HL-60/S4 (cell line): ENCODE measurements around the gene GPSM3.
"Not testable (repeated sequence)": the region's sequence is repeated elsewhere in the genome, so short reads cannot be mapped to it uniquely, and the experiment has no call there.

ENCODE experiments used
- in situ Hi-C: fragments of 300-500 bp; cut with MboI; formaldehyde crosslinking; loops from 2 replicates; pipeline ENCODE4 v1.14.3; 2022; ENCODE audit warnings: low sequenced_read_pairs

GPSM3 gene

DNA sequence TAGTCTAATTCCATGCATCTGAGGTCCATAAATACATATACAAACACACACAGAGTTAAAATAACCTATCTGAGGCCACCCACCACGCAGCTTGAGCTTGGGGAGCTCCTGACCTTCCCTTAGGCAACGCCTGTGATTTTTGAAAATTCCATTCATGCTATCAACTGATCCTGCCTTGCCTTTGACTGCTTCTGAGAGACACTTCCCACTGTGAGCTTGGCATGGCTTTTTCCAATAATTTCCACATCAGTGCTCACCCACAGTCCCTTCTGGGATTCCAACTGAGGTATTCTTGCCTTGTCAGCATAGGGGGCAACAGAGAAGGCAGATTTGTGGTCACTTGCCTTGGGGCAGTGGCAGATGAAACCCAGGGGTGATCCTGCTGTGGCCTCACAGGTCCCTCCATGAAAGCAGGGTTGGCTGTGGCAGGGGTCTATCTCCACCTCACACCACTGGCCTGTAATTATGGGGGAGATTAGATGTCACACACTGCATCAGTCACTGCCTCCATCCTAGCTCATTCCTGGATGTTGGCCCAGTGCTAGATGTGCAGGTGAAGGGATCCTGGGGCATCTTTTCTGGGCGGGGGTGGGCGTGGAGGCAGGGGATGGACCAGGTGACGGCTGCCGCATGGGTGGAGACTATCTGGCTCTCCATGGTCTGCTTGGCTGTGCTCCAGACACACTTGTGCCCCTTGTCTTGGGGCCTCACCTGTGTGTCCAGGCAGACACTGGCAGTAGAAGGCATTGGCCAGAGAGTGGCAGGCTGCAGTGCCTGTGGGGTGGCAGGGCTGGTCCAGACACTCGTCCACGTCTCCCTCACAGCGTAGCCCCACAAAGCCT lies 11.2 kb upstream of the GPSM3 start:
- in situ Hi-C loops, result no loop called here

DNA sequence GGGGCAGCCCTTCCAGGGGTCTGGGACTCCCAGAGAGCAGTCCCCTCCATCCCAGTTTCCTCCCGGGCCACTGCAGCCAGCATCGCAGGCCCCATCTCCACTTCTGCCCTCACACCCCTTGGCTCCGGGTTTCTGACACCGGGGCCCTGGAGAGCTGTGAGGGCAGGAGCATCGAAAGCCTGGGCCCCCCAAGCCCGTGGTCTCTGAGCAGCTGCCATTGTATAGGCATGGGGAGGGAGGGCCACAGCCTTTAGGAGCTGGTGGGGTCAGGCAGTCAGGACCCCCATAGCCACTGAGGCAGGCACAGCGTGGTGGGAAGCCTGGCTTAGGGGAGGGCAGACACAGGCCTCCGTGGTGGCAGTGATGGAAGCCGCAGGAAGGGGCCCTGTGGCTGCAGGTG lies 9.7 kb upstream of the GPSM3 start:
- in situ Hi-C loops, result no loop called here

DNA sequence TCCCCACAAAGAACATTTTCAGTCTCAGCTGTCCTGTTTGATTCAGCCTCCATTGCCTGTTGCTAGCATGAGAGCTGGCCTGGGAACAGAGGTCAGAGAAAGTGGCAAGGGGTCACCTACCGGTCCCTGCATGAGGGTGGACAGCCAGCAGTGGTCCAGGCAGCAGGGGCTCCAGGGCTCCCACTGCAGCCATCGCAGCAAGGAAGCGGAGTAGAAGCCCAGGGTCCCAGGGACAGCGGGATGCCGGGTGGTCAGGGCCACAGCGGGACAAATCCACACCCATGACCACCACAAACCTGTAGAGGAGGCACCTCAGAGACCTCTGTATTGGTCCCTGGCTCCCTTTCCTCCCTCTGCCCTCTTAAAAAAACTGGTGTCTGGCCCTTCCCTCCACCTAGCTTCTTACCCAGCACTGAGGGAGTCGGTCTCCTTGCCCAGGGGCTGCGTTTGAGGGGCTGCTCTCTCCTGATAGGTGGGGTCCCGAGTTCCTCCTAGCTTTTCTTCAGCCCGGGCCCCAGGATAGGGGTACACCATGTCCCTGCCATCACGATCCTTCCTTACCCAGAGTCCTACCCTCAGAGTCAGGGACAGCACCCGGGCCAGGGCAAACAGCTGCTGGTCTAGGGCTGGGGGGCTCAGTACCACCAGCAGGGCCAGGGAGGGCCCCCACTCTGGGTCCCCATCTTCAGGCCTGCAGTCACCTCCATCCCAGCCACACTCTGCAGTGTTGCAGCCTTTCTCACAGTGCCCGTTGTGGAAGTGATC lies 8.4 kb upstream of the GPSM3 start:
- in situ Hi-C loops, result no loop called here

DNA sequence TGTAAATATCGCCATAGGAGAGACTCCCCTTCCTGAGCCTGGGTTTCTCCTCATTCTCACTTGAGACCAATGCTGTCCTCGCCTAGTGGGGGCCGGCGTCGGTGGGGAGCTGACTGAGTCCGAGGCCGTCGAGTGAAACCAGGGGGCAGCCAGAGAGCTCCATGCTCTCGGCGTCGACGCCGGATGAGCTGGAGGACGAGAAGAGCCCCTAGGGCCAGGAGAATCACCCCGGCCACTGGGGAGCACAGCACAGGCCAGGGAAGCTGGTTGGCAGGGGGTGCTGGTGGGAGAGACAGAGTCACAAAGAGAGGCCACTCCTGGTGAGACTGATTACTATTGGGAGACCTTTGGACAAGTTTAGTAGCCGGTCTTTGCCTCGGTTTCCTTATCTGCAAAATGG lies 6.4 kb upstream of the GPSM3 start:
- in situ Hi-C loops, result no loop called here

DNA sequence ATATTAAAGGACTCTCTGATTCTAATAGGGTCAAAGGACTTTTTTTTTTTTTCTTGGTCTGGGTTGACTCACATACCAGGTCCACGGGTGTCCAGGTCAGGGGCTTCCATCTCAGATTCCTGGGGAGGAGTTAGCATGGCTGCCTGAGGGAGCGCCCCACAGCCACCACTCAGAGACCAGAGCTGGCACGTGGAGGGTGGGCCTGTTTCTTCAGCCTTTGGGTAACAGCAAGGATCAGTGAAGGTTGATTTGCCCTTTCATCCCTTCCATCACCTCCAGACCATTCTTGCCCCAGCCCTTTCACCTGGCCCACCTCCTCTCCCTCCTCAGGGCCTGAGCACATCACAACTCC lies 5.9 kb upstream of the GPSM3 start:
- in situ Hi-C loops, result no loop called here

DNA sequence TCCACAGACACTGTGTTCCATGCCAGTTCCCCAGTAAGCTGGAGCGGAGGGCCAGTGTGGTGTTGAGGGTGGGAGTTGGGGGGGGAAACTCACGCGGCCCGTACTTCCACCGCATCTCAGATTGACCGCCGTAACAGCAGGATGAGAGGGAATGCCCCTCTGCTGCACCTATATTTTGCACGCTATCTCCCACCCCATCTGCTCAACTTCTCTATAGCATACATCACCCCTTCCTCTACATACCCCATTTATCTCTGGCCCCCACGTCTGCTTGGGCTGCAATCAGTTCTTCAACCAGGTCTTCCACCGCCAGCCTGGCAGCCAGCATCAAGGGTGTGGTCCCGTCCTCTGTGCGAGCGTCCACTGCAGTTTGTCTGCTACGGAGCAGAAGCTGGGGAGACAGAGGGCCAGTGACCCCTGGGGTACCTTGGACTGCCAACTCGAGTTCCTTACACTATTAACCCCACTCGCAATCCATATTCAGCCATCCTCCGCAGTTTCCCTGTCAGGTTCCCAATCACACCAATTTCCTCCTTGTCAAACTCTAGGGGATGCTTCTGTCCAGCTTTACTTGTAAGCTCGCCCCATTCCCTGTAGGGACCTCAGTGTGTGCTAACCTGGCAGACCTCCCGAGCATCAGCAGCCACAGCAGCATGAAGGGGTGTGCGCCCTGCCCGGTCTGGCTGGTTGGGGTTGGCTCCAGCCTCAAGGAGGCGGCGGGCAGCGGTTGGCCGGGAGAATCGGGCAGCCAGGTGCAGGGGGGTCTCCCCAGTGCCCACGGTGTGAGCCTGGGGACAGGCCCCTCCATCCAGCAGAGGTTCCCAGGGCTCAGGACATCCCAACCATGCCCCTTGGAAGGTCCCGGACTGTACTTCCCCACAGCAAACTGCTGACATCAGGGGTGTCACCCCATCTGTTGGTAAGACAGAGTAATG lies 4.5 kb upstream of the GPSM3 start:
- in situ Hi-C loops, result no loop called here

DNA sequence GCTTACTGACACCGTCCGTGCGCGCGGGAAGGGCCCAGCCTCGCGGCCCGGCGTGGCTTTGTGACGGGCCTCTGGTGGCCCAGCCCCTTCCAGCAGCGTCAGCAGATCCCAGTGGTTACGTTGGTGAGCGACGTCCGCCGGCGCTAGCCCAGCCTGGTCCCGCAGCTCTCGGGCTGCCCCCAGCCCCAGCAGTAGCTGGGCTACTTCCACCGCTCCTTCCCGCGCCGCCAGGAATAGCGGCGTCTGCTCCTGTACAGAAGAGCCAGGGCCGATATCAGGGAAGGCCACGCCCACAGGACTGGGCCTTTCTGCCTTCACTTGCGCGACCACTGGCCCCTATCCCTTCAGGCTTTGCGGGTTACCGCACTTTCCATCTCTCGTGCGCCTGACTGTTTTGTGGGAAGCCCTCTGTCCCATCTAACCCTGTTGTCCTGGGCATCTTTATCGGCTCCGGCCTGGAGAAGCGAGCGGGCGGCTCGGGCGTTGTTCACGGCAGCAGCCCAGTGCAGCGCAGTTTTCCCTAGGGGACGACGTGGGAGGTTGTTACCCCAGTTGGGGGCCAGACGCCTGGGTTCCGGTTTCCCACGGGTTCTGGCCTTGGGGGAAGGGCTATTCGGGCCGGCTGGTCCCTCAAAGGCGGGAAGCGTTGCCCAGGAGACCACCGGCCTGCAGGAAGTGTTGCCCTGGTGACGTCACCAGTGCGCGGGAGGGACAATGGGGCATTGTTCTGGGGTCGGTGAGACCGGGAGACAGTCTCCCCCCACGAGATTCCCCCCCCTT lies 3.6 kb upstream of the GPSM3 start:
- in situ Hi-C loops, result no loop called here

DNA sequence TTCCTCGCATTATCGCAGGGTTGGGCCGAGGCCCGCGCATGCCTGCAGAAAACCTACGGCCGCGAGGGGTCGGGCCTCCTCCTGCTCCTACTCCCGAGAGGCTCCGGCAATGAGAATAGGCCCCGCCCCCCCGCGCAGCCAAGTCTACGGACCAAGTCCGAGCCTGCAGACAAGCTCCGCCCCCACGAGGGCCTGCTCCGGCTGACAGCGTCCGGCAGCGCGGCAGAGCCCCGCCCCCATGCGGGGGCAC lies 3.1 kb upstream of the GPSM3 start:
- in situ Hi-C loops, result no loop called here

DNA sequence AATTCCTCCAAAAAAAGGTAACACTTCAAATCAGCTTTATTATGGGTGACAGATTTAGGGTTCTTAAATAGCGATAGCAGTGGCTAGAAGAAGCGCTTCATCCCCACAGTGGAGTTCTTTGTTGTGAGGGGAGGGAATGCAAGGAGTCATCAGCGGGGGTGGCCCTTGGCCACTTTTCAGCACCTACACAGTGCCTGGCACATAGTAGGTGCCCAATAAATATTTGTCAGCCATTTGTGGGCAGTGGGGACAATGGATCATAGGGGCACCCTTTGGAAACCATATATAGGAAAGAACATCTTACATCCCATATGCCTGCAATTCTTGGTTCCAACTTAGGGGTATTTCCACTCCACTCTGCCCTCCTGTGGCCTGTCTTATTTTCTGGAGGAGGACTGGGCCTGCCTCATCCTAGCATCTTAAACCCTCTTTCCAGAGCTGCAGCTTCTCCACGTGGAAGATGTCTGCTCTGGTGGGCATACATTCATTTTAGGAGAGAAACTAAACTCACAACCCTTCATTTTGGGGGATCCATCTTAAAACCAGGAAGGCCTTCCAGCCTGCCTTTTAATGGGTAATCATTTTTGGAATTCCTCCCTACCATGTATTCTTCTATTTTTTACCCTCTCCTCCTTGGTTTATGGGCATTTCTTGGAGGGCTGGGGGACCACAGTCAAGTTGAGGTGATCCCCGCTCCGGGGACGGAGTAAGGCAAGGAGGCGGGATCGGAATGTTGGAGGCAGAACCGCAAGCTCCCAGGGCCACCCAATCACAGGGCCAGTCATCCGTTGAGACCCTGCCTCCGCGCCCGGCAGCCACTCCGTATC lies 2.6 kb upstream of the GPSM3 start:
- in situ Hi-C loops, result no loop called here

DNA sequence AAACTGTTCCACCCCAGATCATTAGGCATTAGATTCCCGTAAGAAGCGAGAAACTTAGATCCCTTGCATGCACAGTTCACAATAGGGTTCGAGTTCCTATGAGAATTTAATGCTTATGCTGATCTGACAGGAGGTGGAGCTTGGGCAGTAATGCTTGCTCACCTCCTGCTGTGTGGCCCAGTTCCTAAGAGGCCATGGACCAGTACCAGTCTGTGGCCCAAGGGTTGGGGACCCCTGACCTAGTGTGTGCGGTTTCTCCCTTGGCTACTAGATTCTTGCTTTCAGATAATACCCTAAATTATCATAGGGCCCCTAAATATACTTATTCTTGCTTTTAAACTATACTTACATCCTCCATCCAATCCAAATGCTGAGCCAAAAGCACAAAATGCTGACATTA lies 1.9 kb upstream of the GPSM3 start:
- in situ Hi-C loops, result no loop called here

DNA sequence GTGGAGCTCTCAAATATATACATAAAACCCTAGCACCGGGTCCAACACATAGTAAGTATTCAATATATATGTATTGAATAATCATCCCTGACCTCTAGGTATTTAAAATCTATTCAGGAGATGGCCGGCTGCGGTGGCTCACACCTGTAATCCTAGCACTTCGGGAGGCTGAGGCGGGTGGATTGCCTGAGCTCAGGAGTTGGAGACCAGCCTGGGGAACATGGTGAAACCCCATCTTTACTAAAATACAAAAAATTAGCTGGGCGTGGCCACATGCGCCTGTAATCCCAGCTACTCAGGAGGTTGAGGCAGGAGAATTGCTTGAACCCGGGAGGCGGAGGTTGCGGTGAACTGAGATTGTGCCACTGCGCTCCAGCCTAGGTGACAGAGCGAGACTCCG lies 653 bp upstream of the GPSM3 start:
- in situ Hi-C loops, result not testable (repeated sequence)

DNA sequence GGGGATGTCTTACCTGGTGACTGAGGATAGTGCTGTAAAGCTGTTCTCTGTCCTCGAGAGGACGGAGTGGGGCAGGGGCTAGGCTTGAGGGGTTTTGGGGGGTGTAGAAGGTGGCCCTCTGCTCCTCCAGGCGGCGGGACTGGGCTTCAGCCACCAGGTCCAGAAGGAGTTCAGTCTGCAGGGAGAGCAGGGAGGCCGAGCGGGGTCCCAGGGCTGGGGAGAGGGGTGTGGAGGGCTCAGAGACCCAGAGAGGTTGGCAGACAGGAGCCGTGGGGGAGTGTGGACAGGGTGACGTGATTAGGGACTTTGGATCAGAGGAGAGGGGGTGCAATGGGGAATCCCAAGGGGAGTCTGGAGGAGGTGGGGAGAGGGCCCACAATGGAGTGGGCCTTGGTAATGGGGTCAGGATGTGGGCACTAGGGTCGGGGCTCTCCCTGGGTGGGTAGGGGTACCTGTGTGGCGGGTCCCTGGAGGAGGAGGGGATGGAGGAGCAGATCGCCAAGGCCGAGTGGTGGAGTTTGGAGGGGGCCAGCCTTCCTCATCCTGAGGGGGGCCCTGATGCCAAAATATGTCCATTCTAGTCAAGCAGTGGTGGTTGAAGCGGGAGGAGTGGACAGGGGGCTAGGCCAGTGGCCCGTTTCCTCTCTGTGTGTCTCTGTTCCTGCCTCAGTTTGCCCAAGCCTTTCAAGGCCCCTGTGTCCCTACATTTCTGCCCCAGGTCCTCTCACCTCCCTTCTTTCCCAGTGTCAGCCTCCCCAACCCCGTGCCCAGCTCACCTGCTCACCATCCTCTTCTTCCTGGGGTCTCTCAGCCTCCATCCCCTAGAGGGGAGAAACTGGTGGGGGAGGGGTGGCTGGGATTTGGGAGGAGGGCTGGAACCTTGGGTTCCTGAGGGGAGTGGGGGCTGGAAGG lies 491 bp downstream of the GPSM3 start:
- in situ Hi-C loops, result no loop called here

DNA sequence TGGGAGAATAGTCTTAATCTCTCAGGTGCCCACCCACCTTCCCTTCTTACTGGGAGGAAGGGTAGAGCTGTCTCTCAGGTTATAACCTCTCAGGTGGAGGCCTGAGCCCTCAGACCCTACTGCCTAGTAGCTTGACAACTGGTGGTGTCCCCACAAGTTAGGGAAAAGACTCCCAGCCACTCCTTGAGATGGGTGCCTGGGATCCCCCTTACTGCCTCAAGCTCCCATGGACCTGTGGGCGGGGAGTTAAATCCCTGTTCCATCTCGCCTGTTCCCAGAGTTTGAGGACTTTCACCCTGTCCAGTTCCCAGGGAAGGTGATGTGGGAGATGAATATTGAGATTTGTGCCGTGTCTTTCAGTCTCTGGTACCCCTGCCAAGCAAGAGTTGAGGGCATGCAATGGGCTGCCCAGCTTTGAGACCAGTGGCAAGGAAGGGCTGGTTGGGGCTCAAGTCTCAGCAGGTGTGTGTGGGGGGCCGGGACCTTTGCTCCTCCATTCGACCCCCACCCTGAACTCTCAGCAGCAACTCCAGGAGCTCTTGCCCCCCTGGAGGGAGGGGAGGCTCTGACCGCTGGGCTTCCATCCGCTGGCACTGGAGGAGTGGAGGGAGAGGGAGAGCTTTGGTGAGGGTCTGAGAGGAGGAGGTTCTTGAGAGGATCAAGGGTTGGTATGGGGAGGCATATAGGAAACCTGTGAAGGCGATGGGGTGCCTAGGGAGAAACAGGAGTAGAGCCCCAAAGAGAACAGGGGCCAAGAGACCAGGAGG lies 1.3 kb downstream of the GPSM3 start:
- in situ Hi-C loops, result no loop called here

DNA sequence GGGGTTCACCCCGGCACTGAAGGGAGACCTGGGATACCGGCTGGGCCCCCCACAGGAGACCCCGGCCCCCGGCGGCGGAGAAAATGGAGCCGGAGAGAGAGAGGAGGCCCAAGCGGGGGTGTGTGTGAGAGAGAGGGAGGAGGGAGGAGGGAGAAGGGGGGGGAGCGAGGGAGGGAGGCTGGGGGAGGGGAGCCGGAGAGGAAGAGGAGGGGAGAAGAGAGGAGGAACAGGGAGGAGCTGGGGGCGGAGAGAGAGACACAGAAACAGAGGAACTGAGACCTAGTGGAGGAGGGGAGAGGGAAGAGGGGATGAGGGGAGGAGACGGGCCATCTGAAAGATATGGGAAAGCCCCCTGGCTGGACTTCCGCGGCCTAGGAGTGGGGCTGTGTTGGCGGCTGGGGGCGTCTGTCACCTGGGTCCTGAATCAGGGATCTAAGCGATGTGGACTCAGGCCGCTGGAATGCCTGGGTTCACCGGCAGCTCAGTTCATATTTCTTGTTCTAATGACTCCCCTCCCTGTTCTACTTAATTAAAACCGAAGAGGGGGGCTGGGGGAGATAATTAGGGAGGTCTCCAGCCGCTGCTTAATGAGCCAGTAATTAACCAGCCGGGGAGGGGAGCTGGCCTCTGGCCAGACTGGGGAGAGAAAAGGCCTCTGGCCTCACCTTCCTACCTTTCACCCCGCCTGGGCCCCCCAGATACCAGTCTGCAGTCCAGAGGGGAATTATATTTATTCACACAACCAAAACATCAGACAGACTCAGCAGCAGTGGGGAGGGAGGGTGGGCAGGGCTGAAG lies 2.2 kb downstream of the GPSM3 start, which contains the start of gene PBX2:
Gene PBX2 (minus strand): TSS at position 149 of the 798 bp plus-strand sequence. CDS start 287 bp downstream, outside the sequence.
- in situ Hi-C loops, result no loop called here

DNA sequence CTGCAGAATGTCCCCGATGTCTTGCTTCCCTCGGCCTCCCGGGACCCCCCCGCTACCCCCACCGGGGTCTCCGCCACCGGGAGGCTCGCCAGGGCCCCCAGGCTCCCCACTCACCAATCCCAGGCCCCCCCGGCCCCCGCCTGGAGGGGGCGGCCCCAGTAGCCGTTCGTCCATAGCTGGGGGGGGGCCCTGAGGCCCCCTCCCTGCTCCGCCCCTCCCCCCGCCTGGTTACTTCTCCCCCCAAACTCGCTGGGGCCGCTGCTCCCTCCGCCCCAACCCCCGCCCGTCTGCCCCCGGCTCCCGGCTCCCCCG lies 2.7 kb downstream of the GPSM3 start:
- in situ Hi-C loops, result no loop called here

DNA sequence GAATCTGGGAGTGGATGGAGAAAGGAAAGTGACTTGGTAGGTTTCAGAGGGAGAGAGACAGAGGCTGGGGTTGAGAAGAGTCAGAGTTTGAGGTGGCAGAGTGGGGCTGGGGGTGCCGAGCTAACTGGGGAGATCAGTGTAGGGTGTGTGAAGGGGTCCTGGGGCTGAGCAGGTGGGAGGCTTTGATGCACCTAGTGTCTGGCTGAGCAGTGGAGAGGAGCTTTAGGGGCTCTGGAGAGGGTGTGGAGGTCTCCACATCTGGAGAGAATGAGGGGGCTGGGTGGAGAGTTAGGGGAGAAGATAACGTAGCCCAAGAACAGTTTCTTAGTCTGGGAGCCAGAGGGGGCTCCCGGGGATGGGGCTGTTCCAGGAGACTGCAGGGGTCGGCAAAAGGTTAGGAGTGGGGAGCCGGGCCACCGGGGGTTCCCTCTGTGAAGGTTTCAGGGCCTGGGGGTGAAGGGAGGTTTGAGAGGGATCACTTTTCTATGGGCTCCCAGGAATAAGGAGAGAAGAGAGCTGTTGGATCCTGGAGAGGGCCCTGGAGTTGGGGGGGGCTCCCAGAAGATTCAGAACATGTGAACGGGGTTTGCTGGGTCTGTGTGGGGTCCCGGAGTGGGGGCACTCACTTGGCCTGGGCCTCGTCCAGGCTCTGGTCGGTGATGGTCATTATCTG lies 3.2 kb downstream of the GPSM3 start:
- in situ Hi-C loops, result no loop called here
